ENCODE measurements around the gene FAM20C.

- no peak for TF ChIP-seq CTCF (conservative IDR thresholded peaks at IDR 0.05; ENCODE audit: low read length)
- TF ChIP-seq EZH2phosphoT487 (IDR thresholded peaks at IDR 0.05; ENCODE audit: borderline replicate concordance, low read depth, low read length): no peak
Measured at GRCh38 chr7:196283-196682, 3.9 kb downstream of the FAM20C start.
